PC-9 (cell line): ENCODE data around the gene MMP11. TPM values are rescaled to one million over a fixed set of nuclear protein-coding genes. Genes with fewer than 3 reads are reported as not detected.

Experiments
- BruUV-seq: library from RNA; stranded (reverse); fragments of 400-500 nt; replicated peaks from 2 replicates; lab custom pipeline; 2021; lab: Mats Ljungman, UMichigan
- CTCF ChIA-PET: fragments of 300-600 bp; sonication (Branson Sonifier 250); formaldehyde crosslinking; loops from one replicate; lab custom pipeline; 2022; ENCODE audit warnings: antibody characterized with exemption; lab: Charles Lee
- POLR2A ChIA-PET: fragments of 300-600 bp; sonication (Branson Sonifier 250); formaldehyde crosslinking; loops from one replicate; lab custom pipeline; 2022; ENCODE audit warnings: antibody characterized with exemption; ENCODE audit not compliant: unreplicated experiment; lab: Charles Lee
- DNase-seq, 2 experiments: peaks; one replicate each; pipeline versions ENCODE4 v3.0.0 to v3.0.0-alpha.2; 2015 to 2022; ENCODE audit warnings: mixed read lengths in 1 of 2
- H2AFZ ChIP-seq: fragments of 200-600 bp; sonication (generic); 2 replicates; pipeline ENCODE4 v1.8.1; 2017; ENCODE audit warnings: antibody characterized with exemption
- H3F3A ChIP-seq: fragments of 200-600 bp; sonication (generic); 2 replicates; pipeline ENCODE4 v1.8.1; 2017; ENCODE audit warnings: antibody characterized with exemption, mild to moderate bottlenecking, low read depth; ENCODE audit not compliant: insufficient read depth
- H3K27ac ChIP-seq: fragments of 200-600 bp; sonication (generic); 2 replicates; pipeline ENCODE4 v1.6.1; 2016; ENCODE audit warnings: mixed run types
- H3K27me3 ChIP-seq: fragments of 200-600 bp; sonication (generic); 2 replicates; pipeline ENCODE4 v1.6.1; 2016; ENCODE audit warnings: low read depth, mixed run types; ENCODE audit not compliant: insufficient read depth
- H3K36me3 ChIP-seq: fragments of 200-600 bp; sonication (generic); 2 replicates; pipeline ENCODE4 v1.6.1; 2016; ENCODE audit warnings: low read depth, mixed run types
- H3K4me1 ChIP-seq: fragments of 200-600 bp; sonication (generic); replicated peaks from 2 replicates; pipeline ENCODE4 v1.6.1; 2016; ENCODE audit warnings: mixed run types; ENCODE audit not compliant: insufficient read depth
- H3K4me2 ChIP-seq: fragments of 200-600 bp; sonication (generic); 2 replicates; pipeline ENCODE4 v1.6.1; 2017; ENCODE audit warnings: mixed run types
- H3K4me3 ChIP-seq: fragments of 200-600 bp; sonication (generic); 2 replicates; pipeline ENCODE4 v1.6.1; 2016; ENCODE audit warnings: mixed run types
- H3K79me2 ChIP-seq: fragments of 200-600 bp; sonication (generic); 2 replicates; pipeline ENCODE4 v1.6.1; 2017; ENCODE audit warnings: low read depth, mixed run types
- H3K9me2 ChIP-seq: fragments of 200-600 bp; sonication (generic); 2 replicates; pipeline ENCODE4 v1.8.1; 2017; ENCODE audit warnings: mild to moderate bottlenecking; ENCODE audit not compliant: insufficient read depth
- H3K9me3 ChIP-seq: fragments of 200-600 bp; sonication (generic); 2 replicates; pipeline ENCODE4 v1.8.1; 2016; ENCODE audit warnings: low read depth; ENCODE audit not compliant: insufficient read depth
- H4K20me1 ChIP-seq: fragments of 200-600 bp; sonication (generic); 2 replicates; pipeline ENCODE4 v1.8.1; 2017; ENCODE audit not compliant: insufficient read depth
- EZH2 ChIP-seq: fragments of 200-600 bp; sonication (generic); IDR thresholded peaks from 2 replicates; pipeline ENCODE4 v1.8.0; 2017; ENCODE audit warnings: antibody characterized with exemption, low read depth
- intact Hi-C: fragments of 100-400 bp; cut with micrococcal nuclease; formaldehyde crosslinking; loops from one replicate; pipeline ENCODE4 v1.10.0; 2022; ENCODE audit not compliant: unreplicated experiment
- total RNA-seq: library from RNA; stranded (reverse); gene quantifications from 2 replicates; pipeline ENCODE4 v1.2.3, GENCODE V29; 2021
- TF ChIP-seq, protein P1 (sequence below): fragments of 200-600 bp; sonication (generic); conservative IDR thresholded peaks from 2 replicates; pipeline ENCODE4 v1.6.1; 2017; ENCODE audit warnings: mixed run types, antibody characterized with exemption, mild to moderate bottlenecking, moderate library complexity

The MMP11 gene
- total RNA-seq, 1 experiment from 2014 or later: 2.4 TPM

- Histone ChIP-seq H3K9me3 (no peaks in the 10 kb centered on the region), H3K79me2 (no peaks in the 10 kb centered on the region), H4K20me1 (no peaks in the 10 kb centered on the region), H2AFZ (no peak overlapping the region), H3F3A (peaks cover 26% of the 10 kb centered on the region; the same call in 1 of the 2 replicates), H3K4me2 (no peak overlapping the region), H3K4me1 (peaks cover 3% of the 10 kb centered on the region; the same call in 1 of the 2 replicates), H3K27me3 (no peaks in the 10 kb centered on the region), H3K27ac (no peak overlapping the region), H3K9me2 (no peaks in the 10 kb centered on the region), H3K36me3 (no peaks in the 10 kb centered on the region), H3K4me3 (no peak overlapping the region)
- POLR2A ChIA-PET: interaction anchor here (0.7 to 0.8 kb wide), 2 partner anchors 15 to 60 kb away, joined by 5 to 6 read pairs; no protein-coding TSS in a partner anchor
- no TSS peak for BruUV-seq
- DNase-seq: no peak
- CTCF ChIA-PET: no interaction called here
- intact Hi-C loops: no loop called here
- TF ChIP-seq, protein P1, sequence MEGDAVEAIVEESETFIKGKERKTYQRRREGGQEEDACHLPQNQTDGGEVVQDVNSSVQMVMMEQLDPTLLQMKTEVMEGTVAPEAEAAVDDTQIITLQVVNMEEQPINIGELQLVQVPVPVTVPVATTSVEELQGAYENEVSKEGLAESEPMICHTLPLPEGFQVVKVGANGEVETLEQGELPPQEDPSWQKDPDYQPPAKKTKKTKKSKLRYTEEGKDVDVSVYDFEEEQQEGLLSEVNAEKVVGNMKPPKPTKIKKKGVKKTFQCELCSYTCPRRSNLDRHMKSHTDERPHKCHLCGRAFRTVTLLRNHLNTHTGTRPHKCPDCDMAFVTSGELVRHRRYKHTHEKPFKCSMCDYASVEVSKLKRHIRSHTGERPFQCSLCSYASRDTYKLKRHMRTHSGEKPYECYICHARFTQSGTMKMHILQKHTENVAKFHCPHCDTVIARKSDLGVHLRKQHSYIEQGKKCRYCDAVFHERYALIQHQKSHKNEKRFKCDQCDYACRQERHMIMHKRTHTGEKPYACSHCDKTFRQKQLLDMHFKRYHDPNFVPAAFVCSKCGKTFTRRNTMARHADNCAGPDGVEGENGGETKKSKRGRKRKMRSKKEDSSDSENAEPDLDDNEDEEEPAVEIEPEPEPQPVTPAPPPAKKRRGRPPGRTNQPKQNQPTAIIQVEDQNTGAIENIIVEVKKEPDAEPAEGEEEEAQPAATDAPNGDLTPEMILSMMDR: no peak
- no peak for TF ChIP-seq EZH2
Observed at GRCh38 chr22:23774114-23774921, 1.7 kb downstream of the MMP11 start.

- TF ChIP-seq, protein P1: no peak
- TF ChIP-seq EZH2: no peak
- Histone ChIP-seq H3K27ac (no peak overlapping the region), H3K9me2 (no peaks in the 10 kb centered on the region), H3K27me3 (no peaks in the 10 kb centered on the region), H3F3A (peaks cover 23% of the 10 kb centered on the region; the same call in 1 of the 2 replicates), H3K4me2 (no peak overlapping the region), H3K36me3 (no peaks in the 10 kb centered on the region), H2AFZ (no peak overlapping the region), H4K20me1 (no peaks in the 10 kb centered on the region), H3K9me3 (no peaks in the 10 kb centered on the region), H3K4me3 (no peak overlapping the region), H3K79me2 (no peaks in the 10 kb centered on the region), H3K4me1 (peaks cover 3% of the 10 kb centered on the region; the same call in 1 of the 2 replicates)
- intact Hi-C loops: no loop called here
- BruUV-seq: no TSS peak
- DNase-seq: no peak
- ChIA-PET CTCF (interaction anchor here (0.6 kb wide), 1 partner anchor 744 kb away, joined by 4 read pairs; no protein-coding TSS in a partner anchor), POLR2A (interaction anchor here (0.7 kb wide), 1 partner anchor 61 kb away, joined by 6 read pairs; no protein-coding TSS in a partner anchor)
Observed at GRCh38 chr22:23774922-23775436, 2.3 kb downstream of the MMP11 start.

GRCh38 chr22:23775779-23776375 lies 3.2 kb downstream of the MMP11 start:
- H3K36me3 ChIP-seq: no peaks in the 10 kb centered on the region
- H3K9me2 ChIP-seq: no peaks in the 10 kb centered on the region
- ChIA-PET POLR2A (no interaction called here), CTCF (interaction anchor here (0.6 kb wide), 1 partner anchor 745 kb away, joined by 4 read pairs; no protein-coding TSS in a partner anchor)
- H3K27me3 ChIP-seq: no peaks in the 10 kb centered on the region
- H3F3A ChIP-seq: peaks cover 22% of the 10 kb centered on the region; the same call in 1 of the 2 replicates
- H3K9me3 ChIP-seq: no peaks in the 10 kb centered on the region
- H3K4me2 ChIP-seq: no peak overlapping the region
- peaks cover 3% of the 10 kb centered on the region; the same call in 1 of the 2 replicates for H3K4me1 ChIP-seq
- H4K20me1 ChIP-seq: no peaks in the 10 kb centered on the region
- BruUV-seq: no TSS peak
- no peak overlapping the region for H2AFZ ChIP-seq
- DNase-seq: no peak
- H3K79me2 ChIP-seq: no peaks in the 10 kb centered on the region
- H3K4me3 ChIP-seq: no peak overlapping the region
- intact Hi-C loops: no loop called here
- TF ChIP-seq, protein P1: no peak
- TF ChIP-seq EZH2: no peak
- no peak overlapping the region for H3K27ac ChIP-seq
